ENCODE results near the gene GPR150.

Gene GPR150

DNA sequence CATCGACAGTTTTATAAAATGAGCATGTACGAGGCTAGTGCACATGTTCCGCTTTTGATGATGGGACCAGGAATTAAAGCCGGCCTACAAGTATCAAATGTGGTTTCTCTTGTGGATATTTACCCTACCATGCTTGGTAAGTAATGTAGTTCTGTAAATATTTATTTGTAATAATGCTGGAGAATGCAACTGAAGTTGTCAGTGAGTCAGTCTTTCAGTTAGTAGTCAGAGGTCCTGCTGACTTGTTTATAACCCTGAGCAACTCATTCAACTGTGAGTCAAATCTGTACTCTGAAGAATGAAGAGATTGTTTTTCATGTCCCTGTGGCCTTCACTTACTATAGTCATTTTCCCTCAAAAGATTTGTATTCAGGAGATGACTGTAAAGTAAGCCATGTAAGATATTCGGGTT, 28.4 kb upstream of the GPR150 start:
- ChIA-PET CTCF (interaction anchor here (0.7 kb wide), 1 partner anchor 500 kb away, joined by 4 read pairs; no protein-coding TSS in a partner anchor), POLR2A (no interaction called here)
- no peak overlapping the region for H3K27ac ChIP-seq (ENCODE audit: extremely low read depth, low read depth, low read length)
- no peaks in the 10 kb centered on the region for H3K4me1 ChIP-seq (ENCODE audit: control insufficient read depth, insufficient read depth, low read length)
- H3K4me3 ChIP-seq (ENCODE audit: low read depth, low read length): no peak overlapping the region
- H3K9me3 ChIP-seq (ENCODE audit: control insufficient read depth, insufficient read depth, low read depth, low read length): no peaks in the 10 kb centered on the region
- peaks cover 0 to 4% of the 10 kb centered on the region in 2 experiments; a peak in 1 of 3 replicates for H3K36me3 ChIP-seq (ENCODE audit: control insufficient read depth in 2 of 2, insufficient read depth in 1 of 2, low read length in 2 of 2)
- TF ChIP-seq SETDB1 (IDR thresholded peaks at IDR 0.05; ENCODE audit: insufficient read length, low read length) (no peak), ZNF629 (tag by site-specific recombination; IDR thresholded peaks at IDR 0.05) (no peak), REPIN1 (tag by site-specific recombination; IDR thresholded peaks at IDR 0.05; ENCODE audit: low read depth) (no peak), SP3 (tag by site-specific recombination; IDR thresholded peaks at IDR 0.05) (no peak), WT1 (tag by site-specific recombination; IDR thresholded peaks at IDR 0.05) (no peak), ZNF416 (tag by site-specific recombination; IDR thresholded peaks at IDR 0.05) (no peak), ZSCAN5A (tag by site-specific recombination; IDR thresholded peaks at IDR 0.05) (no peak), ZBTB21 (tag by site-specific recombination; IDR thresholded peaks at IDR 0.05) (no peak), ZNF302 (tag by site-specific recombination; IDR thresholded peaks at IDR 0.05; ENCODE audit: low read depth) (no peak), ZNF248 (tag by site-specific recombination; IDR thresholded peaks at IDR 0.05) (no peak)
- TF ChIP-seq, protein P1, sequence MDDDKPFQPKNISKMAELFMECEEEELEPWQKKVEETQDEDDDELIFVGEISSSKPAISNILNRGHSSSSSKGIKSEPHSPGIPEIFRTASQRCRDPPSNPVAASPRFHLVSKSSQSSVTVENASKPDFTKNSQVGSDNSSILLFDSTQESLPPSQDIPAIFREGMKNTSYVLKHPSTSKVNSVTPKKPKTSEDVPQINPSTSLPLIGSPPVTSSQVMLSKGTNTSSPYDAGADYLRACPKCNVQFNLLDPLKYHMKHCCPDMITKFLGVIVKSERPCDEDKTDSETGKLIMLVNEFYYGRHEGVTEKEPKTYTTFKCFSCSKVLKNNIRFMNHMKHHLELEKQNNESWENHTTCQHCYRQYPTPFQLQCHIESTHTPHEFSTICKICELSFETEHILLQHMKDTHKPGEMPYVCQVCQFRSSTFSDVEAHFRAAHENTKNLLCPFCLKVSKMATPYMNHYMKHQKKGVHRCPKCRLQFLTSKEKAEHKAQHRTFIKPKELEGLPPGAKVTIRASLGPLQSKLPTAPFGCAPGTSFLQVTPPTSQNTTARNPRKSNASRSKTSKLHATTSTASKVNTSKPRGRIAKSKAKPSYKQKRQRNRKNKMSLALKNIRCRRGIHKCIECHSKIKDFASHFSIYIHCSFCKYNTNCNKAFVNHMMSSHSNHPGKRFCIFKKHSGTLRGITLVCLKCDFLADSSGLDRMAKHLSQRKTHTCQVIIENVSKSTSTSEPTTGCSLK (tag by site-specific recombination; IDR thresholded peaks at IDR 0.05): no peak
- TF ChIP-seq, protein P2, sequence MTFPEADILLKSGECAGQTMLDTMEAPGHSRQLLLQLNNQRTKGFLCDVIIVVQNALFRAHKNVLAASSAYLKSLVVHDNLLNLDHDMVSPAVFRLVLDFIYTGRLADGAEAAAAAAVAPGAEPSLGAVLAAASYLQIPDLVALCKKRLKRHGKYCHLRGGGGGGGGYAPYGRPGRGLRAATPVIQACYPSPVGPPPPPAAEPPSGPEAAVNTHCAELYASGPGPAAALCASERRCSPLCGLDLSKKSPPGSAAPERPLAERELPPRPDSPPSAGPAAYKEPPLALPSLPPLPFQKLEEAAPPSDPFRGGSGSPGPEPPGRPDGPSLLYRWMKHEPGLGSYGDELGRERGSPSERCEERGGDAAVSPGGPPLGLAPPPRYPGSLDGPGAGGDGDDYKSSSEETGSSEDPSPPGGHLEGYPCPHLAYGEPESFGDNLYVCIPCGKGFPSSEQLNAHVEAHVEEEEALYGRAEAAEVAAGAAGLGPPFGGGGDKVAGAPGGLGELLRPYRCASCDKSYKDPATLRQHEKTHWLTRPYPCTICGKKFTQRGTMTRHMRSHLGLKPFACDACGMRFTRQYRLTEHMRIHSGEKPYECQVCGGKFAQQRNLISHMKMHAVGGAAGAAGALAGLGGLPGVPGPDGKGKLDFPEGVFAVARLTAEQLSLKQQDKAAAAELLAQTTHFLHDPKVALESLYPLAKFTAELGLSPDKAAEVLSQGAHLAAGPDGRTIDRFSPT (tag by site-specific recombination; IDR thresholded peaks at IDR 0.05): no peak
- TF ChIP-seq, protein P3, sequence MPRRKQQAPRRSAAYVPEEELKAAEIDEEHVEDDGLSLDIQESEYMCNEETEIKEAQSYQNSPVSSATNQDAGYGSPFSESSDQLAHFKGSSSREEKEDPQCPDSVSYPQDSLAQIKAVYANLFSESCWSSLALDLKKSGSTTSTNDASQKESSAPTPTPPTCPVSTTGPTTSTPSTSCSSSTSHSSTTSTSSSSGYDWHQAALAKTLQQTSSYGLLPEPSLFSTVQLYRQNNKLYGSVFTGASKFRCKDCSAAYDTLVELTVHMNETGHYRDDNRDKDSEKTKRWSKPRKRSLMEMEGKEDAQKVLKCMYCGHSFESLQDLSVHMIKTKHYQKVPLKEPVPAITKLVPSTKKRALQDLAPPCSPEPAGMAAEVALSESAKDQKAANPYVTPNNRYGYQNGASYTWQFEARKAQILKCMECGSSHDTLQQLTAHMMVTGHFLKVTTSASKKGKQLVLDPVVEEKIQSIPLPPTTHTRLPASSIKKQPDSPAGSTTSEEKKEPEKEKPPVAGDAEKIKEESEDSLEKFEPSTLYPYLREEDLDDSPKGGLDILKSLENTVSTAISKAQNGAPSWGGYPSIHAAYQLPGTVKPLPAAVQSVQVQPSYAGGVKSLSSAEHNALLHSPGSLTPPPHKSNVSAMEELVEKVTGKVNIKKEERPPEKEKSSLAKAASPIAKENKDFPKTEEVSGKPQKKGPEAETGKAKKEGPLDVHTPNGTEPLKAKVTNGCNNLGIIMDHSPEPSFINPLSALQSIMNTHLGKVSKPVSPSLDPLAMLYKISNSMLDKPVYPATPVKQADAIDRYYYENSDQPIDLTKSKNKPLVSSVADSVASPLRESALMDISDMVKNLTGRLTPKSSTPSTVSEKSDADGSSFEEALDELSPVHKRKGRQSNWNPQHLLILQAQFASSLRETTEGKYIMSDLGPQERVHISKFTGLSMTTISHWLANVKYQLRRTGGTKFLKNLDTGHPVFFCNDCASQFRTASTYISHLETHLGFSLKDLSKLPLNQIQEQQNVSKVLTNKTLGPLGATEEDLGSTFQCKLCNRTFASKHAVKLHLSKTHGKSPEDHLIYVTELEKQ (tag by site-specific recombination; IDR thresholded peaks at IDR 0.05; ENCODE audit: borderline replicate concordance): no peak
- TF ChIP-seq, protein P4, sequence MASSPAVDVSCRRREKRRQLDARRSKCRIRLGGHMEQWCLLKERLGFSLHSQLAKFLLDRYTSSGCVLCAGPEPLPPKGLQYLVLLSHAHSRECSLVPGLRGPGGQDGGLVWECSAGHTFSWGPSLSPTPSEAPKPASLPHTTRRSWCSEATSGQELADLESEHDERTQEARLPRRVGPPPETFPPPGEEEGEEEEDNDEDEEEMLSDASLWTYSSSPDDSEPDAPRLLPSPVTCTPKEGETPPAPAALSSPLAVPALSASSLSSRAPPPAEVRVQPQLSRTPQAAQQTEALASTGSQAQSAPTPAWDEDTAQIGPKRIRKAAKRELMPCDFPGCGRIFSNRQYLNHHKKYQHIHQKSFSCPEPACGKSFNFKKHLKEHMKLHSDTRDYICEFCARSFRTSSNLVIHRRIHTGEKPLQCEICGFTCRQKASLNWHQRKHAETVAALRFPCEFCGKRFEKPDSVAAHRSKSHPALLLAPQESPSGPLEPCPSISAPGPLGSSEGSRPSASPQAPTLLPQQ (tag by site-specific recombination; IDR thresholded peaks at IDR 0.05): no peak

Measured in HEK293 (cell line).